SK-N-MC (cell line): ENCODE measurements around the gene TRNT1.

Experiments used
- DNase-seq: peaks from one replicate; pipeline ENCODE4 v3.0.0-alpha.2; 2011; ENCODE audit warnings: low read depth, low spot score
- H3K27ac ChIP-seq: fragments of 200-600 bp; sonication (generic); 2 replicates; pipeline ENCODE4 v1.5.1; 2016; ENCODE audit warnings: mixed run types
- H3K36me3 ChIP-seq: fragments of 200-600 bp; sonication (generic); 2 replicates; pipeline ENCODE4 v1.6.1; 2017; ENCODE audit warnings: antibody characterized with exemption, low read length, mixed read lengths; ENCODE audit not compliant: insufficient read depth
- H3K4me3 ChIP-seq: fragments of 200-600 bp; sonication (generic); 2 replicates; pipeline ENCODE4 v1.5.1; 2016
- H3K9ac ChIP-seq: fragments of 200-600 bp; sonication (generic); 2 replicates; pipeline ENCODE4 v1.8.0; 2017; ENCODE audit warnings: mixed run types, mixed read lengths; ENCODE audit not compliant: insufficient read length
- H3K9me3 ChIP-seq: fragments of 200-600 bp; sonication (generic); 2 replicates; pipeline ENCODE4 v1.6.1; 2017; ENCODE audit warnings: low read depth, mild to moderate bottlenecking, antibody characterized with exemption, low read length, moderate library complexity, mixed read lengths
- EZH2 ChIP-seq: fragments of 200-600 bp; sonication (generic); IDR thresholded peaks from one replicate; pipeline ENCODE4 v1.6.1; 2017; ENCODE audit warnings: antibody characterized with exemption
- FOXP2 ChIP-seq: optimal IDR thresholded peaks from 2 replicates; pipeline ENCODE3; 2011; ENCODE audit warnings: mild to moderate bottlenecking, moderate library complexity; ENCODE audit not compliant: insufficient read depth; ENCODE audit errors: extremely low read length, control extremely low read depth
- POLR2AphosphoS5 ChIP-seq: IDR thresholded peaks from 2 replicates; pipeline ENCODE4 v1.6.1; 2012; ENCODE audit warnings: mild to moderate bottlenecking, low read depth, low read length, borderline replicate concordance

TRNT1 gene

GRCh38 chr3:3151513-3151912 is 24.8 kb downstream of the TRNT1 start:
- Histone ChIP-seq H3K4me3 (no peak overlapping the region), H3K9ac (no peak overlapping the region), H3K27ac (no peak overlapping the region), H3K36me3 (peaks cover 54% of the 10 kb centered on the region), H3K9me3 (no peaks in the 10 kb centered on the region)
- DNase-seq: no peak
- TF ChIP-seq EZH2: no peak
- no peak for TF ChIP-seq FOXP2
- TF ChIP-seq POLR2AphosphoS5: no peak

GRCh38 chr3:3154879-3155610 is 28.3 kb downstream of the TRNT1 start:
- Histone ChIP-seq H3K9ac (no peak overlapping the region), H3K27ac (no peak overlapping the region), H3K36me3 (peaks cover 32% of the 10 kb centered on the region), H3K9me3 (no peaks in the 10 kb centered on the region), H3K4me3 (no peak overlapping the region)
- no peak for DNase-seq
- no peak for TF ChIP-seq EZH2
- no peak for TF ChIP-seq FOXP2
- no peak for TF ChIP-seq POLR2AphosphoS5

DNA sequence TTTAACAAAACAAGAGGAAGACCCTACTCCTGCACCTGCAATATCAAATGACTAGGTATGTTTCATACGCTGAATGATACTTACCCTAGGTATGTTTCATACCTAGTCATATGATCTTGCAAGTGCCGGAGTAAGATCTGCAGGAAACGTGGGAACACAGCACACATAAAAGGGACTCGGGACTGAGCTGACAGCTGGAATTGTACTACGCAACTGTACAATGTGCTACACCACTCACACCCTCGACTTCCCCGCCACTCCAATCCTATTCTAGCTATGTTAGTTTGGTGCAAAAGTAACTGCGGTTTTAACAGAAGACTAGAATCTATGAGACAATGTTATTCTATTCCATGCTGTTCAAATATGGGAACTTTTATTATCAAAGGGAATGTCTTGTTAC is 30.7 kb downstream of the TRNT1 start:
- DNase-seq: no peak
- no peaks in the 10 kb centered on the region for H3K9me3 ChIP-seq
- TF ChIP-seq FOXP2: no peak
- TF ChIP-seq EZH2: no peak
- TF ChIP-seq POLR2AphosphoS5: no peak
- H3K9ac ChIP-seq: no peak overlapping the region
- no peak overlapping the region for H3K4me3 ChIP-seq
- H3K27ac ChIP-seq: no peak overlapping the region
- H3K36me3 ChIP-seq: peaks cover 22% of the 10 kb centered on the region

DNA sequence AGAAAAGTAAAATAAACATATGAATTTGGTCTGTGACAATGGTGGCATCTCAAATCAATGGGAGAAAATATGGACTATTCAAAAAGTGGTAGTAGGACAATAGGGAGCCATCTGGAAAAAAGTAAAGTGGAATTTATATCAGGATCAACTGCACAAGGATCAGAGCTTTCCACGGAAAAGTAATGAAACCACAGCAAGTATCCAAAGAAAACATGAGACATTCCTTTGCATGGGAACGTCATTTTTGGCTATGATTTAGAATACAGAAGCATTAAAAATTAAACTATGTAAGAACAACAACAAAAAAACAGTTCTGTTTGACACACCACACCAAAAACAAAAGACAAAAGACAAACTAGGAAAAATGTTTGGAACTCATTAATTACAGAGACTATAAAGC is 34.1 kb downstream of the TRNT1 start:
- Histone ChIP-seq H3K27ac (no peak overlapping the region), H3K9ac (no peak overlapping the region), H3K4me3 (no peak overlapping the region), H3K36me3 (peaks cover 24% of the 10 kb centered on the region), H3K9me3 (no peaks in the 10 kb centered on the region)
- TF ChIP-seq EZH2: no peak
- TF ChIP-seq FOXP2: no peak
- TF ChIP-seq POLR2AphosphoS5: no peak
- no peak for DNase-seq

- Histone ChIP-seq H3K27ac (no peak overlapping the region), H3K9me3 (no peaks in the 10 kb centered on the region), H3K9ac (no peak overlapping the region), H3K36me3 (peaks cover 36% of the 10 kb centered on the region), H3K4me3 (no peak overlapping the region)
- DNase-seq: no peak
- TF ChIP-seq POLR2AphosphoS5 (no peak), EZH2 (no peak), FOXP2 (no peak)
These were observed 38.5 kb downstream of the TRNT1 start for GRCh38 chr3:3165241-3165640.

- no peak for DNase-seq
- no peak overlapping the region for H3K4me3 ChIP-seq
- H3K27ac ChIP-seq: no peak overlapping the region
- no peak overlapping the region for H3K9ac ChIP-seq
- H3K36me3 ChIP-seq: peaks cover 36% of the 10 kb centered on the region
- no peaks in the 10 kb centered on the region for H3K9me3 ChIP-seq
- TF ChIP-seq EZH2: no peak
These were observed 38.9 kb downstream of the TRNT1 start for GRCh38 chr3:3165650-3166049.

DNA sequence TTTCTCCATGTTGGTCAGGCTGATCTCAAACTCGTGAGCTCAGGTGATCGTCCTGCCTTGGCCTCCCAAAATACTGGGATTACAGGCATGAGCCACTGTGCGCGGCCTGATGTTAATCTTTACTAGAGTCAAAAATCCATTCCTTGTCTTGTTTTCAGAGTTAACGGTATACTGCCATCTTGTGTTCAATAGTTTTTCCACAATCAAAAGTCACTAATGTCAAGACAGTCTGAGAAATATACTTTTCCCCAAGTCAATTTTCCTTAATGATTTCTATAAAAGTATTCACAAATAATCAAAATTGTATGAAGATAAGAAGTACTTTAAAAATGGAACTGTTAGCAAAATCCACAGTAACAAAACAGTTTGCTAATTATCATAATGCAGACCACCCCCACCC is 44.3 kb downstream of the TRNT1 start:
- H3K36me3 ChIP-seq: peaks cover 35% of the 10 kb centered on the region
- H3K4me3 ChIP-seq: no peak overlapping the region
- no peak for TF ChIP-seq EZH2
- no peak for TF ChIP-seq POLR2AphosphoS5
- TF ChIP-seq FOXP2: no peak
- DNase-seq: peak; percentile 37
- H3K9ac ChIP-seq: no peak overlapping the region
- H3K9me3 ChIP-seq: no peaks in the 10 kb centered on the region
- no peak overlapping the region for H3K27ac ChIP-seq

DNA sequence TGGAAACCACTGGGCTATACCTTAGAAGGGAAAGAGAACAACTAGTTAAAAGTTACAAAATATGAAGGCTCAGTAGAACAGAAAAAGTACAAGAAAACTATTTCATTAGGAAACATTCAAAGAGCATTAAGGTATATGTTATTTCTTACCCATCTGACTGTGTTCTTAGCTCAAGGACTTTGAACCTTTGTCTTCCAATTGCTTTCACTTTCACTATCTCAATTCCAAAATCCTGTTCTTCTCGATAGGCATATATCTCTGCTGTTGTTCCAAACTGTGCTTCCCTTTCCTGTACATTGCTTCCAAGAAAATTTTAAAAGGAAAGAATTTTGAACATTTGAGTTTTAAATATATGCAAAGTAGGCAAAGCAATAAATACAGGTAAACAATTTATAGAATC is 45.9 kb downstream of the TRNT1 start:
- H3K27ac ChIP-seq: peak overlapping the region; percentile 77
- H3K4me3 ChIP-seq: no peak overlapping the region
- no peaks in the 10 kb centered on the region for H3K9me3 ChIP-seq
- peaks cover 22% of the 10 kb centered on the region; the same call in 1 of the 2 replicates for H3K36me3 ChIP-seq
- no peak overlapping the region for H3K9ac ChIP-seq
- DNase-seq: no peak
- no peak for TF ChIP-seq POLR2AphosphoS5
- no peak for TF ChIP-seq FOXP2
- TF ChIP-seq EZH2: no peak
